Stimulated activated CD4-positive, alpha-beta T cell treated with anti-CD3 and anti-CD28 coated beads, Interleukin-1b, Interleukin-23, amount 100 ng/mL, for 4 hours (primary cell): ENCODE data around the gene KRT75.
"Not testable (repeated sequence)": the region's sequence is repeated elsewhere in the genome, so short reads cannot be mapped to it uniquely, and the experiment has no call there.

Experiments
- DNase-seq, 2 donors: peaks; one replicate each; pipeline ENCODE4 v3.0.0-alpha.2; 2020; ENCODE audit warnings: low read depth in 2 of 2

Gene KRT75

GRCh38 chr12:52415870-52416750, 18.1 kb downstream of the KRT75 start:
- no peak for DNase-seq

GRCh38 chr12:52414936-52415335, 19.2 kb downstream of the KRT75 start:
- DNase-seq = no peak

DNA sequence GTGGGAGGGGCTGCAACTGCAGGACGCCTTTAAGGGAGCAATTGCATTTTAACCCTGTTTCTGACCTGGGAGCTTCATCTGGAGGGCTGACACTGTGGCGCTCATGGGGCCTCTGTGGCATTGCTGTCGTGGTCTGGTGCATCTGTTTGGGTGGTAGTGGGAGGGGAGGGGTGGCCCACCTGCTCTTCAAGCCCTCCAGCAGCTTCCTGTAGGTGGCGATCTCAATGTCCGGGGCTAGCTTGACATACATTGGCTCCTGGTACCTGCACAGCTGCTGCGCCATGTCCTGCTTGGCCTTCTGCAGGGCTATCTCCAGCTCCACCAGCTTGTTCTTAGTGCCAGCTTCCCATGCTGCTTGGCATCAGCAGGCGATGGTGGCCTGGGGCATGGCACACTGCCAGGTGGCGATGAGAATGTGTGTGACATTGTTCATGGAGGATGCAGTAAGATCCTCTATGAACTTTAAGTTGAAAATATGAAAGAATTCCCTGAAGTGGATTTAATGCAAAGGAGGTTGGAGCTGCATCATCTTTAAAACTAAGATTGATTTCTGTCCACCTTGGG, 20.3 kb downstream of the KRT75 start:
- DNase-seq = no peak

DNA sequence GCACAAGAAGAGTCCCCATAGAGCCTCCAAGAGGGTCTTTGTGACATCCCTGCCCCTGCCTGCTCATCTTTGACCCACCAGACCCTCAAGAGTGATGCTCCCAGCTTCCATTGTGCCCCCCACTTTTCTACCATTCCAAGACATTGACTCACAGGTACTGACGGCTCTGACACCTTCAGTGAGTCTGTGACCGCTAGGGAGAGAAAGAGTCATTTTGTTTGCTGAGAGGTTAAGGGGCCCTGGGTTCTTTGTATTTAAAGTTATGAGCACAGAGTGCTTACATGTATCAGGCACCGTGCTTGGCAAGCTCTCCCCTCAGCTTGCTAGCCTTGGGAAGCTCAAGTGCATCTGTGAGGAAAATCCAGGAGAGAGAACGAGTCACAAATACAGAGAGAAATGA, 21.0 kb downstream of the KRT75 start:
- no peak for DNase-seq

GRCh38 chr12:52411815-52412214, 22.4 kb downstream of the KRT75 start:
- DNase-seq = no peak

- DNase-seq = not testable (repeated sequence)
Observed at GRCh38 chr12:52410589-52411248, 23.5 kb downstream of the KRT75 start.

GRCh38 chr12:52407918-52408317, 26.3 kb downstream of the KRT75 start:
- no peak for DNase-seq

DNA sequence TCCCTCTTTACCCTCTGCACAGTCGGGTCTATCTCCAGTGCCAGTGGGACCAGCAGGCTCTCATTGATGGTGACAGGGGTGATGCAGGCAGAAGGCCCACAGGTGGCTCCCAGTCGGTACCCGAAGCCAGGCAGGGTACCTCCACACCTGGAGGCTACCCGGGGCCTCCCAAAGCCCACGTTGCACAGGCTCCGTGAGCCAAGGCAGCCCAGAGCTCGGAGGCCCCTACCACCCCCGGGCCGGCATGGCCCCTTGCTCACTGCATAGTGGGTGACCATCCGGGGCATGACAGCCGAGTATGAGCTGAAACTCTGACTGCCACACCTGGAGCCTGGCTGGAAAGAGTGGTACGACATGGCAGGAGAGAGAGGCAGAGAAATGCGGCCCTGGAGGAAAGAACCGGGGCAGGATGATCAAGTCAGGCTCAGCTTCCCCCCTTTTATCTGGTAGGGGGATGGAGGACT, 28.2 kb downstream of the KRT75 start, which contains the start of gene KRT82:
Gene KRT82, minus strand, starts transcription at position 414 of the 464 bp plus-strand sequence. Its CDS starts 58 bp downstream, at position 356.
- DNase-seq = no peak

- DNase-seq = no peak
Observed at GRCh38 chr12:52404951-52405350, 29.2 kb downstream of the KRT75 start.

DNA sequence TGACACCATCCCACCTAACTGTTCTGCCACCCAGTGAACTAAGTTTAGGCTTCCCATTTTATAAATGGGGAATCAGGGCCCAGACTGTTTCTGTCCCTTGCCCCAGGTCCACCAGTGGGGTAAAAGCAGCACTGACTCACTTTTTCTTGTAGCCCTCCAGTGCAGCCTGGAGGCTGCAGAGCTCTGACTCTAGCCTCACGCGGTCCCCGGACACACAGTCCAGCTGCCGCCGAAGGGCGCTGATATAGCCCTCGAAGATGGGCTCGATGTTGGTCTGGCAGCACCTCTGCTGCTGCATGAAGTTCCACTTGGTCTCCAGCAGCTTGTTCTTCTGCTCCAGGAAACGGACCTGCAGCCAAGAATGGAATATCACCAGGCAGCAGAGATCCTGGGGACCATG, 30.6 kb downstream of the KRT75 start:
- no peak for DNase-seq

DNA sequence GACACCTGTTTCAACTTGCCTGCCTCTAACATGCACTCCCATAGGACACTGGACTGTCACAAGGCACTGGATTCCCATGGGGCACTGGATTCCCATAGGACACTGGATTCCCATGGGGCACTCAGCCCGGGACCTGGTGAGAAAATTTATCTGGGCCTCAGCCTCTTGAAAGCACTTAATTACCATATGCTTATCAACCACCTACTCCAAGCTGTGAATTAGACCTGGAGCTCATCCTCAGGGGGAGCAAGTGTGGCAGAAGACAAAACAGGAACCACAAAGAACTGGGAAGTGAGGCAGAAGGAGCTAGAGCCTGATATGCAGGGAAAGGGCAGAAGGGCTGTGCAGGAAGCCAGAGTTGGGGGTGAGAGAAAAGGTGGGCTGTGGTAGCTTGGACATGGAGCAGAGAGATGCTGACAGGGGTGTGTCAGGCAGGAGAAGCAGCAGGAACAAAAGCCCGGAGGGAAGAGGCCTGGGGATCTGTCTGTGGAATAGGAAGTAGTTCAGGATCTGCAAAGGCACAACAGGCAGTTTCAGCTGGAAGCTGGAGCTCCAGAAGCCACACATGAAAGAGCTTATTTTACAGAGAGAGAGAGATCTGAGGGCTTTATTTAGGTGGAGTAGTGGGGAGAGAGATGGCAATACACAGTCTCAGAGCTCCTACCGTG, 31.2 kb downstream of the KRT75 start:
- DNase-seq = no peak

DNA sequence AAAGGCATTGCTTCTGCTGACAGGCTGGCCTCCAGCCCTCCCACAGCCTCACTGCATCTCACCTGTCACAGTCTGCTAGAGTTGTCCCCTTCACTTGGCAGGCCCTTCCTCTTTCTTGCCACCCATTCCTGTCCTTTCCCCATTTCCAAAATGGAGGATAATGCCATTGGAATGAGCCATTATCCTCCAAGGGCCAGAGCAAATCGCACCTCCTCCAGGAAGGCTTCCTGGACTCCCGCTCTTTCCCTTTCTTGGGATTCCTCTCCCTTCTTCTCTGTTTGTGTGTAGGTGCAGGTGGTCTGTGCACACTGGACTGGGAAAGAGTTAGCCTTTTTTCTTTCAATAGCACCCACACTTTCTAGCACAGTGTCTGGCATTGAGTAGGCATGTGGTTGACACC, 31.8 kb downstream of the KRT75 start:
- DNase-seq = no peak

DNA sequence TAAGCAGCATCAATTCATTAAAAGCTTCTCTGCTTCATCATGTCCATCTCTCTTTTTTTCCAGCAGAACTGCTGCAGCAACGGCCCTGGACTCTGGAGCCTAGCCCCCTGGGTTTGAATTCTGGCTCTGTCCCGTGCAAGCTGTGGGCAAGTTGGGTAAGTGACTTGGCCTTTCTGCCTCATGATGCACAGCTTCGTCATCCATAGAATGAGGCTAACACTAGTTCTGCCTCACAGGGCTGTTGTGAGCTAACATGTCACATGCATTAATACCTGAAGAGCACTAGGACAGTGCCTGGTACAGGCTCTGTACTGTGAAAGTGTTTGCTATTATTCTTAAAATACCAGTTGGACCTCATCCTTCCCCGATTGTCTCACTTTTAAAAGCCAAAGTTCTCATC, 32.2 kb downstream of the KRT75 start:
- no peak for DNase-seq

DNA sequence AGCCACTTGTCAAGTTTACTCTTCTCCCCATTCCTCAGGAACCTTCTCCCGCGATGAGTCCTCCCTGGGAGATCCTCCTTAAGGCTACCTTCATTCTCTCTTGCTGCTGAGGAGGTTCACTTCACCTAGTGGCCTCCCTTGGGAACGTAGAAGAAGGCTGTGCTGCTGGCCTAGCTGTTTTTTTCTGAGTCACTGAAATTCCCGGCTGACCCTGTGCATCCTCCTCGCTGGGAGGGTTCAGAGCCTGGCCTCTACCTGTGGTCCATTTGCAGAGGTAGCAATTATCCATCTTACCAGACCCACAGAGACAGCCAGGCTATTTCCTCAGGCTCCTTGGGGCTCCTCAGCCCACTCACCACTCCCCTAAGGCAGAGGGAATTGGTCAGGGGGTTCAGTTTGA, 32.6 kb downstream of the KRT75 start:
- DNase-seq = no peak

DNA sequence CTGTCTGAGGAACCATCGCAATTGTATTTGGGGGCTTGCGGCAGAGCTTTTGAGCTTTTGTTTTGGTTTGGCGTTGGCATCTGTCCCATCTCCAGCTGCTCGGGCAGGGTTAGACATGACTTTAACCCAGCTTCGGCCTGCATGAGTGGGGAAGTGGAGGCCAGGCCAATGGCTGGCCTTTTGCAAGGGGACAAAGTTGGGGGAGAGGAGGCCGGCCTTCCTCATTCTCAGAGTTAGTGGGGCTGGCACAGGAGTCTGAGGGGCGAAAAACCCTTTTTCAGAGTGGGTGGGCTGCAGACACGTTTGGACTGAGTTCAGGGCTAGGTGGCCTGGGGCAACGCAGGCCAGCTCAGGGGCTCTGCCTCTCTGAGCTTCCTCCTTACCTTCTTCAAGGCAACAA, 33.3 kb downstream of the KRT75 start:
- DNase-seq = no peak

DNA sequence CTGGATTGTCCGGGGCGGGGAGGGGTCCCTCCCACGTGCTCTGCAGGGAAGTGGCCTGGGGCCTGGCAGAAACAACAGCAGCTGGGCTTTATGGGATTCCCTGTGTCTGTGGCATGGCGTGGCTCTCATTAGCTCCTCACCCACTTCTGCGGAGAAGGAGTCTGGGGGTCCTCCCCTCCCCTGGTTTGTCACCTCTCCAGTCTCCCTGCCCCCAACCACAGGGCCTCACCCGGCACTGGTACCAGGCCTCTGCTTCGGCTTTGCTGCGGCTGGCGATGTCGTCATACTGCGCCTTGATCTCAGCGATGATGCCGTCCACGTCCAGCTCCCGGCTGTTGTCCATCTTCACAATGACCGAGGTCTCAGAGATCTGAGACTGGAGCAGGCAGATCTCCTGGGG, 34.4 kb downstream of the KRT75 start:
- DNase-seq = no peak

- no peak for DNase-seq
Observed at GRCh38 chr12:52398176-52398575, 36.0 kb downstream of the KRT75 start.

GRCh38 chr12:52396656-52397055, 37.5 kb downstream of the KRT75 start:
- no peak for DNase-seq

GRCh38 chr12:52395761-52396434, 38.3 kb downstream of the KRT75 start:
- no peak for DNase-seq

DNA sequence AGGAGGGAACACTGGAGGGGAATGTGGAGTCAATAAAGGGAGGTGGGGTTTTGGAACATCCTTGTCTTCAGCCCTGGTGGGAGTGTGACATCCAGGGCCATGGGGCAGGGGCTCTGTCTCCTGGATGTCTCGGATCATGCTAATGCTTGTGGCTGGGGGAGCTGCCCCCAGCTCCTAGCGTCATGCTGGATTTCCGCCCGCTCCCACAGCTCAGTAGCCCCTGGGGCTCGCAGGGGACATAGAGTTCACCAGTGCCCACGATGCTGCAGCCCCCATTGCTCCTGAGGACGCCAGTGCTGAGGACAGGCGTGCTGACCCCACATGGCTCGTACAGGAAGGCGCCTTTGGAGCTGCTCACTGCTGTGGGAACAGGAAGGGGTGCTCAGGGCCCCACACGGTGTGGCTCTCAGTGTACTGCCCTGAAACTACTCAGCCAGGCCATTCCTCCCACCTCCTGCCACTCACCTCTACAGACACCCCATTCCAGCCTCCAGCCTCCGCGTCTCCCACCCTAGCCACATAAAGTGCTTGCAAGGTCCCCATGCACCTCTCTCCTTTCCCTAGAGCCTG, 39.2 kb downstream of the KRT75 start:
- DNase-seq = no peak

DNA sequence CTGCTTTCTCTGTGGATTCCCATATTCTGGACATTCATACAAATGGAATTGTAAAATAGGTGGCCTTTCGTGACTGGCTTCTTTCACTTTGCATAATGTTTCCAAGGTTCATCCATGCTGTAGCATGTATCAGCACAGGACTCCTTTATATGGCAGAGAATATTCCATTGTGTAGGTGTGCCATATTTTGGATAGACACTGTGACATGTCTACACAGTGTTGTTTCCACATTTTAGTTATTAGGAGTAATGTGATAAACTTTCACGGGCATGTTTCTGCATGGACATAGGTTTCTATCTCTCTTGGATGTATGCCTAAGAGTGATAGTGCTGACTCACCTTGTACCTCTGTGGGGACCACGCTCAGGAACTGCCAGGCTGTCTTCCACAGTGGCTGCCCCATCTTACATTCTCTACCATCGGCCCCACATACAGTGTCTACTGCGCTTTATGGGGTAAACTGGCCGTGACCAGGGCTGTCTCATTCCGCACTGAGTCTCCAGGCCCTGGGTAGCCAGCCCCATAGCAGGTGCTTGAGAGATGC, 41.6 kb downstream of the KRT75 start:
- DNase-seq = no peak
